ENCODE measurements around the gene CYBA. TPM values are rescaled to one million over a fixed set of nuclear protein-coding genes. Genes with fewer than 3 reads are reported as not detected.

CYBA gene
- total and polyA plus RNA-seq, 10 of the 15 experiments (the other 5 are each of a cell fraction or from before 2014, with no cell fraction given): 0.55 to 598 (median 258) TPM

DNA sequence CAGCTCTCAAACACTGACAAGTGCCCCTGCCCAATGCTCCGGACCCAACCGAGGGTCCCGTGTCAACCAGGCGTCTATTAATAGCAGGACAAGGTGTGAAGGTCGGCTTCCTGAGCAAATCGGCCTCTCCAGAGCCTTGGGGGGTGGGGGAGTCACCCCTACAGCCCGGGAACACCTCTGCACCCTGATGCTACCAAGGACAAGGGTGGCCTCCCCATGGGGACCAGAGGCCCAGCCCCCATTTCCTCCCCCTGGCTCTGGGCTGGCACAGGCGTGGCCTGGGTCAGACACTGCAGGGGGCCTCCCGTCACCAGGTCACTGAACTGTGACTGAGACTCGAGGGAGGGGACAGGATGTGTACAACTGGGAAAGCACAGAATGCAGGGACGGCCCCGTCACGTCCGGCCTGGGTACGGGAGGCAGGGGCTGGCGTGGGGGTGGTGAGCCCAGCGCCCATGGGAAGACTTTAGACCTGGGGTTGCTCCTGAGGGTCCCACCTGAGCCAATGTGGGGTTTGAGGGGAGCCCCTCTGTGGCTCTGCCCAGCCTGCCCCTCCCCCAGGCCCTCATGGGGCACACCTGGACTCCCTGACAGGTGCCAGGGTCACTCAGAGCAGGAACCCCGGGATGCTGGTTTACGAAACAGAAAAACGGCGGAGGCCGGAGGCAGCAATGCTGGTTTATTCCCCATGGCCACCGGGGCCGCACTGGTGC is 579 bp upstream of the CYBA start (continued):
- TF ChIP-seq SPI1 (IDR thresholded peaks at IDR 0.05; ENCODE audit: borderline replicate concordance, insufficient read depth, low read depth, low read length): peak; percentile 59
- TF ChIP-seq RELA (IDR thresholded peaks at IDR 0.05; ENCODE audit: borderline replicate concordance, partially characterized antibody): peak; percentile 63
- TF ChIP-seq, protein P1, sequence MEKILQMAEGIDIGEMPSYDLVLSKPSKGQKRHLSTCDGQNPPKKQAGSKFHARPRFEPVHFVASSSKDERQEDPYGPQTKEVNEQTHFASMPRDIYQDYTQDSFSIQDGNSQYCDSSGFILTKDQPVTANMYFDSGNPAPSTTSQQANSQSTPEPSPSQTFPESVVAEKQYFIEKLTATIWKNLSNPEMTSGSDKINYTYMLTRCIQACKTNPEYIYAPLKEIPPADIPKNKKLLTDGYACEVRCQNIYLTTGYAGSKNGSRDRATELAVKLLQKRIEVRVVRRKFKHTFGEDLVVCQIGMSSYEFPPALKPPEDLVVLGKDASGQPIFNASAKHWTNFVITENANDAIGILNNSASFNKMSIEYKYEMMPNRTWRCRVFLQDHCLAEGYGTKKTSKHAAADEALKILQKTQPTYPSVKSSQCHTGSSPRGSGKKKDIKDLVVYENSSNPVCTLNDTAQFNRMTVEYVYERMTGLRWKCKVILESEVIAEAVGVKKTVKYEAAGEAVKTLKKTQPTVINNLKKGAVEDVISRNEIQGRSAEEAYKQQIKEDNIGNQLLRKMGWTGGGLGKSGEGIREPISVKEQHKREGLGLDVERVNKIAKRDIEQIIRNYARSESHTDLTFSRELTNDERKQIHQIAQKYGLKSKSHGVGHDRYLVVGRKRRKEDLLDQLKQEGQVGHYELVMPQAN (conservative IDR thresholded peaks at IDR 0.05): peak; percentile 21; the same call in 1 of the 2 replicates
- peak; percentile 85 for TF ChIP-seq GATAD2B (conservative IDR thresholded peaks at IDR 0.05; ENCODE audit: low read depth)
- TF ChIP-seq, protein P2, sequence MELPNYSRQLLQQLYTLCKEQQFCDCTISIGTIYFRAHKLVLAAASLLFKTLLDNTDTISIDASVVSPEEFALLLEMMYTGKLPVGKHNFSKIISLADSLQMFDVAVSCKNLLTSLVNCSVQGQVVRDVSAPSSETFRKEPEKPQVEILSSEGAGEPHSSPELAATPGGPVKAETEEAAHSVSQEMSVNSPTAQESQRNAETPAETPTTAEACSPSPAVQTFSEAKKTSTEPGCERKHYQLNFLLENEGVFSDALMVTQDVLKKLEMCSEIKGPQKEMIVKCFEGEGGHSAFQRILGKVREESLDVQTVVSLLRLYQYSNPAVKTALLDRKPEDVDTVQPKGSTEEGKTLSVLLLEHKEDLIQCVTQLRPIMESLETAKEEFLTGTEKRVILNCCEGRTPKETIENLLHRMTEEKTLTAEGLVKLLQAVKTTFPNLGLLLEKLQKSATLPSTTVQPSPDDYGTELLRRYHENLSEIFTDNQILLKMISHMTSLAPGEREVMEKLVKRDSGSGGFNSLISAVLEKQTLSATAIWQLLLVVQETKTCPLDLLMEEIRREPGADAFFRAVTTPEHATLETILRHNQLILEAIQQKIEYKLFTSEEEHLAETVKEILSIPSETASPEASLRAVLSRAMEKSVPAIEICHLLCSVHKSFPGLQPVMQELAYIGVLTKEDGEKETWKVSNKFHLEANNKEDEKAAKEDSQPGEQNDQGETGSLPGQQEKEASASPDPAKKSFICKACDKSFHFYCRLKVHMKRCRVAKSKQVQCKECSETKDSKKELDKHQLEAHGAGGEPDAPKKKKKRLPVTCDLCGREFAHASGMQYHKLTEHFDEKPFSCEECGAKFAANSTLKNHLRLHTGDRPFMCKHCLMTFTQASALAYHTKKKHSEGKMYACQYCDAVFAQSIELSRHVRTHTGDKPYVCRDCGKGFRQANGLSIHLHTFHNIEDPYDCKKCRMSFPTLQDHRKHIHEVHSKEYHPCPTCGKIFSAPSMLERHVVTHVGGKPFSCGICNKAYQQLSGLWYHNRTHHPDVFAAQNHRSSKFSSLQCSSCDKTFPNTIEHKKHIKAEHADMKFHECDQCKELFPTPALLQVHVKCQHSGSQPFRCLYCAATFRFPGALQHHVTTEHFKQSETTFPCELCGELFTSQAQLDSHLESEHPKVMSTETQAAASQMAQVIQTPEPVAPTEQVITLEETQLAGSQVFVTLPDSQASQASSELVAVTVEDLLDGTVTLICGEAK (IDR thresholded peaks at IDR 0.05; ENCODE audit: borderline replicate concordance): peak; percentile 85
- no peak for TF ChIP-seq MYC (IDR thresholded peaks at IDR 0.05; ENCODE audit: insufficient read depth, insufficient read length, insufficient replicate concordance, low read length, severe bottlenecking)
- TF ChIP-seq CREB1 (IDR thresholded peaks at IDR 0.05; ENCODE audit: low read depth): peak; percentile 87
- TF ChIP-seq, protein P3, sequence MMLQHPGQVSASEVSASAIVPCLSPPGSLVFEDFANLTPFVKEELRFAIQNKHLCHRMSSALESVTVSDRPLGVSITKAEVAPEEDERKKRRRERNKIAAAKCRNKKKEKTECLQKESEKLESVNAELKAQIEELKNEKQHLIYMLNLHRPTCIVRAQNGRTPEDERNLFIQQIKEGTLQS (IDR thresholded peaks at IDR 0.05; ENCODE audit: borderline replicate concordance, extremely low read depth, low read depth, low read length): no peak
- TF ChIP-seq TCF3 (IDR thresholded peaks at IDR 0.05; ENCODE audit: borderline replicate concordance, insufficient read depth, low read depth, low read length): peak; percentile 66
- peak; percentile 56; the same call in 1 of the 2 replicates for TF ChIP-seq BACH1 (IDR thresholded peaks at IDR 0.05; ENCODE audit: borderline replicate concordance)
- TF ChIP-seq SMAD1 (IDR thresholded peaks at IDR 0.05; ENCODE audit: low read depth, partially characterized antibody): no peak
- TF ChIP-seq FOXK2 (IDR thresholded peaks at IDR 0.05): peak; percentile 86
- peak; percentile 81 for TF ChIP-seq MEF2B (IDR thresholded peaks at IDR 0.05; ENCODE audit: partially characterized antibody, poor library complexity, severe bottlenecking)
- TF ChIP-seq RB1 (IDR thresholded peaks at IDR 0.05; ENCODE audit: borderline replicate concordance): peak; percentile 34; the same call in 1 of the 2 replicates
- TF ChIP-seq SREBF2 (IDR thresholded peaks at IDR 0.05; ENCODE audit: low read length): no peak
- peak; percentile 98 for TF ChIP-seq SMARCA5 (IDR thresholded peaks at IDR 0.05)
- TF ChIP-seq ZNF217 (IDR thresholded peaks at IDR 0.05): no peak
- TF ChIP-seq, protein P4, sequence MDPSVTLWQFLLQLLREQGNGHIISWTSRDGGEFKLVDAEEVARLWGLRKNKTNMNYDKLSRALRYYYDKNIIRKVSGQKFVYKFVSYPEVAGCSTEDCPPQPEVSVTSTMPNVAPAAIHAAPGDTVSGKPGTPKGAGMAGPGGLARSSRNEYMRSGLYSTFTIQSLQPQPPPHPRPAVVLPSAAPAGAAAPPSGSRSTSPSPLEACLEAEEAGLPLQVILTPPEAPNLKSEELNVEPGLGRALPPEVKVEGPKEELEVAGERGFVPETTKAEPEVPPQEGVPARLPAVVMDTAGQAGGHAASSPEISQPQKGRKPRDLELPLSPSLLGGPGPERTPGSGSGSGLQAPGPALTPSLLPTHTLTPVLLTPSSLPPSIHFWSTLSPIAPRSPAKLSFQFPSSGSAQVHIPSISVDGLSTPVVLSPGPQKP (IDR thresholded peaks at IDR 0.05; ENCODE audit: low read depth, low read length): no peak; the same call in 1 of the 2 replicates
- TF ChIP-seq BCL11A (IDR thresholded peaks at IDR 0.05; ENCODE audit: low read depth, low read length): 0 out of 2 replicates have a peak, but pooled peaks have one; percentile 12
- no peak for TF ChIP-seq CBX5 (IDR thresholded peaks at IDR 0.05; ENCODE audit: low read depth)
- peak; percentile 86 for TF ChIP-seq EED (IDR thresholded peaks at IDR 0.05; ENCODE audit: low read depth)
- TF ChIP-seq ESRRA (IDR thresholded peaks at IDR 0.05; ENCODE audit: low read length): 0 out of 2 replicates have a peak, but pooled peaks have one; percentile 42
- TF ChIP-seq TARDBP (IDR thresholded peaks at IDR 0.05; ENCODE audit: borderline replicate concordance): peak; percentile 19; the same call in 1 of the 2 replicates

Measured in GM12878 (cell line).